Neural progenitor cell (in vitro differentiated cells): ENCODE data around the gene DENND11. TPM values are rescaled to one million over a fixed set of nuclear protein-coding genes. Genes with fewer than 3 reads are reported as not detected.

Experiments
- DNase-seq: peaks from one replicate; pipeline ENCODE4 v3.0.0-alpha.2; 2016; ENCODE audit warnings: low spot score
- H2AFZ ChIP-seq: fragments of 200-600 bp; sonication (generic); replicated peaks from 2 replicates; pipeline ENCODE4 v1.6.1; 2016; ENCODE audit warnings: antibody characterized with exemption
- H3F3A ChIP-seq: fragments of 200-600 bp; sonication (generic); 2 replicates; pipeline ENCODE4 v1.6.1; 2016; ENCODE audit warnings: antibody characterized with exemption, low read depth
- H3K27ac ChIP-seq: fragments of 200-600 bp; sonication (generic); 2 replicates; pipeline ENCODE4 v1.5.1; 2016; ENCODE audit warnings: mild to moderate bottlenecking
- H3K27me3 ChIP-seq: fragments of 200-600 bp; sonication (generic); 2 replicates; pipeline ENCODE4 v1.6.1; 2016; ENCODE audit warnings: mild to moderate bottlenecking, moderate library complexity
- H3K36me3 ChIP-seq: fragments of 200-600 bp; sonication (generic); 2 replicates; pipeline ENCODE4 v1.5.1; 2016
- H3K4me1 ChIP-seq: fragments of 200-600 bp; sonication (generic); 2 replicates; pipeline ENCODE4 v1.6.1; 2016; ENCODE audit warnings: mixed run types
- H3K4me2 ChIP-seq: fragments of 200-600 bp; sonication (generic); 2 replicates; pipeline ENCODE4 v1.6.1; 2016
- H3K4me3 ChIP-seq: fragments of 200-600 bp; sonication (generic); 2 replicates; pipeline ENCODE4 v1.5.1; 2016
- H3K79me2 ChIP-seq: fragments of 200-600 bp; sonication (generic); 2 replicates; pipeline ENCODE4 v1.6.1; 2016; ENCODE audit warnings: low read depth
- H3K9ac ChIP-seq: fragments of 200-600 bp; sonication (generic); 2 replicates; pipeline ENCODE4 v1.6.1; 2016
- H3K9me3 ChIP-seq: fragments of 200-600 bp; sonication (generic); 2 replicates; pipeline ENCODE4 v1.5.1; 2016; ENCODE audit warnings: low read depth
- H4K20me1 ChIP-seq: fragments of 200-600 bp; sonication (generic); 2 replicates; pipeline ENCODE4 v1.6.1; 2016; ENCODE audit warnings: low read depth
- H3K27ac Mint-ChIP-seq: 3 replicates; pipeline ENCODE4 v1.8.0; 2021; ENCODE audit warnings: mixed read lengths
- H3K27me3 Mint-ChIP-seq: 2 replicates; pipeline ENCODE4 v1.8.0; 2022; ENCODE audit warnings: low read depth, mild to moderate bottlenecking, inconsistent platforms, moderate library complexity, mixed read lengths; ENCODE audit not compliant: insufficient read depth
- H3K36me3 Mint-ChIP-seq: 3 replicates; pipeline ENCODE4 v1.8.0; 2021; ENCODE audit warnings: mixed read lengths
- H3K4me1 Mint-ChIP-seq: 3 replicates; pipeline ENCODE4 v1.8.0; 2021; ENCODE audit warnings: mixed read lengths
- H3K4me3 Mint-ChIP-seq: 3 replicates; pipeline ENCODE4 v1.8.0; 2021; ENCODE audit warnings: mild to moderate bottlenecking, moderate library complexity, mixed read lengths
- H3K9me3 Mint-ChIP-seq: 3 replicates; pipeline ENCODE4 v1.8.0; 2020; ENCODE audit warnings: mixed read lengths
- EZH2 ChIP-seq: fragments of 200-600 bp; sonication (generic); IDR thresholded peaks from 2 replicates; pipeline ENCODE4 v1.6.1; 2017; ENCODE audit warnings: antibody characterized with exemption, mild to moderate bottlenecking, moderate library complexity
- EZH2phosphoT487 ChIP-seq: fragments of 200-600 bp; sonication (generic); IDR thresholded peaks from 2 replicates; pipeline ENCODE4 v1.6.1; 2017; ENCODE audit warnings: antibody characterized with exemption
- total RNA-seq: library from RNA; depleted of rRNA; stranded (reverse); fragments of >200 nt; gene quantifications from 2 replicates; pipeline ENCODE4 v1.2.3, GENCODE V29; 2015; ENCODE audit warnings: low replicate concordance
- TF ChIP-seq, protein P1 (sequence below): fragments of 200-600 bp; sonication (generic); IDR thresholded peaks from 2 replicates; pipeline ENCODE4 v1.5.1; 2017; ENCODE audit warnings: antibody characterized with exemption, mild to moderate bottlenecking

DENND11 gene
- total RNA-seq, 1 donor from 2014 or later: 23.5 TPM

DNA sequence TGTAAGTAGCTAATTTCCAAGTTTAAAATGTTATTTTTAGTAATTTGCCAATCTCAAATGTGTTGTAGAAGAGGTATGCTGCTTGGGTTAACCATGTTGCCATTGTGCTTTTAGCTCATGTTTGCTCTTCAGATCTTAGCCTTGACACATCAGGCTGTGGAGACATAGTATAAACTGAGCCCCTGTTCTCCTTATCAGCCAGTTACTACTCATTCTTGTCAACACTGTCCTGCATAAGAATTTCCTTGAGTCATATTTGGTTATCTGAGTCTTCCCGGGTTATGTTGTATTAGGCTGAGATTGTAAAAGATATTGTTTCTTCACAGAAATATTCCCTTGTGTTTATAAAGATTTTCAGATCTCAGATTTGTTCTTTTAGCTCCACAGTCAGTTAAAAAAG, 40.3 kb upstream of the DENND11 start:
- no peaks in the 10 kb centered on the region for H3K9me3 ChIP-seq
- H3K4me1 ChIP-seq: peaks cover 8% of the 10 kb centered on the region
- TF ChIP-seq, protein P1, sequence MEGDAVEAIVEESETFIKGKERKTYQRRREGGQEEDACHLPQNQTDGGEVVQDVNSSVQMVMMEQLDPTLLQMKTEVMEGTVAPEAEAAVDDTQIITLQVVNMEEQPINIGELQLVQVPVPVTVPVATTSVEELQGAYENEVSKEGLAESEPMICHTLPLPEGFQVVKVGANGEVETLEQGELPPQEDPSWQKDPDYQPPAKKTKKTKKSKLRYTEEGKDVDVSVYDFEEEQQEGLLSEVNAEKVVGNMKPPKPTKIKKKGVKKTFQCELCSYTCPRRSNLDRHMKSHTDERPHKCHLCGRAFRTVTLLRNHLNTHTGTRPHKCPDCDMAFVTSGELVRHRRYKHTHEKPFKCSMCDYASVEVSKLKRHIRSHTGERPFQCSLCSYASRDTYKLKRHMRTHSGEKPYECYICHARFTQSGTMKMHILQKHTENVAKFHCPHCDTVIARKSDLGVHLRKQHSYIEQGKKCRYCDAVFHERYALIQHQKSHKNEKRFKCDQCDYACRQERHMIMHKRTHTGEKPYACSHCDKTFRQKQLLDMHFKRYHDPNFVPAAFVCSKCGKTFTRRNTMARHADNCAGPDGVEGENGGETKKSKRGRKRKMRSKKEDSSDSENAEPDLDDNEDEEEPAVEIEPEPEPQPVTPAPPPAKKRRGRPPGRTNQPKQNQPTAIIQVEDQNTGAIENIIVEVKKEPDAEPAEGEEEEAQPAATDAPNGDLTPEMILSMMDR: no peak
- TF ChIP-seq EZH2phosphoT487 (no peak), EZH2 (no peak)
- H3K9ac ChIP-seq: no peak overlapping the region
- H3K27ac ChIP-seq: no peak overlapping the region
- no peaks in the 10 kb centered on the region for H3F3A ChIP-seq
- H2AFZ ChIP-seq: no peak overlapping the region
- no peaks in the 10 kb centered on the region for H3K27me3 ChIP-seq
- Mint-ChIP-seq H3K36me3 (peaks cover 30% of the 10 kb centered on the region), H3K4me3 (no peak overlapping the region), H3K4me1 (peaks cover 13% of the 10 kb centered on the region), H3K27ac (no peak overlapping the region), H3K27me3 (peaks cover 2% of the 10 kb centered on the region), H3K9me3 (no peaks in the 10 kb centered on the region)
- peaks cover 45% of the 10 kb centered on the region for H3K79me2 ChIP-seq
- peaks cover 42% of the 10 kb centered on the region for H3K36me3 ChIP-seq
- H3K4me2 ChIP-seq: no peak overlapping the region
- no peak overlapping the region for H3K4me3 ChIP-seq
- H4K20me1 ChIP-seq: no peaks in the 10 kb centered on the region
- DNase-seq: no peak

DNA sequence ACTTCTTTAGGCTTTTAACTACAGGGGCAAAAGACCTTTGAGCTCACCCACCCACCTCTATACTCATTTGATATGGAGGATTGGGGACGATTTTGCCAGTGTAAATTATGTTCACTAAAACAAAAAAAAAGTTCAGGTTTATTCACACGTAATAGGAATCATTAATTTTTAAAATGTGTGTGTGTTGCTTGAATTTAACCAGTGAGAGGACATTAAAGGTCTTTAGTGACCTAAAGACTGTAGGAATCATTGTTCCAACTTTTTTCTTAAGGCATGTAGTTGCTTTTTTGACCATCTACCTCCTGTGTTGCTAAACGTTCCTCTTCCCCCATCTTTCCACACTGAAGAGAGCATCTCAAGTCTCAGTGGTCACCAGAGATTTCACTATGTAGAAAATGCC, 37.3 kb upstream of the DENND11 start:
- peaks cover 8% of the 10 kb centered on the region for H3K4me1 ChIP-seq
- H3K9ac ChIP-seq: peak overlapping the region; percentile 84
- Mint-ChIP-seq H3K27ac (no peak overlapping the region), H3K36me3 (peaks cover 19% of the 10 kb centered on the region), H3K27me3 (peaks cover 2% of the 10 kb centered on the region), H3K4me3 (peak overlapping the region; percentile 73), H3K9me3 (no peaks in the 10 kb centered on the region), H3K4me1 (peaks cover 13% of the 10 kb centered on the region)
- no peak overlapping the region for H3K27ac ChIP-seq
- H3F3A ChIP-seq: no peaks in the 10 kb centered on the region
- no peak for DNase-seq
- H3K27me3 ChIP-seq: no peaks in the 10 kb centered on the region
- peak overlapping the region; percentile 97 for H3K4me3 ChIP-seq
- H4K20me1 ChIP-seq: no peaks in the 10 kb centered on the region
- H2AFZ ChIP-seq: no peak overlapping the region
- TF ChIP-seq EZH2 (no peak), EZH2phosphoT487 (no peak)
- TF ChIP-seq, protein P1: no peak
- no peaks in the 10 kb centered on the region for H3K9me3 ChIP-seq
- peak overlapping the region; percentile 85 for H3K4me2 ChIP-seq
- H3K79me2 ChIP-seq: peaks cover 45% of the 10 kb centered on the region
- peaks cover 17% of the 10 kb centered on the region for H3K36me3 ChIP-seq

DNA sequence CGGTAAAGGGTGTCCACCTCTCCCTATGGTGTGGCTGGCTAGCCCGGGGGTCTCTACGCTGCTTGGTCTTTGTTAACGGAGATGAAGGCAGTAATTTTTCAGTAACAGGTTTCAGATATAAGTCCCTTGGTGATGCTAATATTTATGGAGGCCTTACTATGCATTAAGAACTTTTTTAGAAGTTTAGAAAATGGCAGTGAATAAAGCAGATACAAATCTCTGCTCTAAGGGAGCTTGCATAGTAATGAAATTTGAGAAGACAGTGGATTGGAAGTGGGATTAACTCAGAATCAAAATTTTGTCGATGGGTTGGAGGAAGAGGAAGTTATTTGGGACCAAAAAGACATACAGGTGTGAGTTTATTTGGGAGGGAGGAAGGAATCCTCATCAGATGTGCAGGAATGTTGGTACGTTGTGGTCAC, 36.6 kb upstream of the DENND11 start:
- Mint-ChIP-seq H3K27me3 (peaks cover 2% of the 10 kb centered on the region), H3K36me3 (peaks cover 13% of the 10 kb centered on the region), H3K4me1 (peaks cover 13% of the 10 kb centered on the region), H3K9me3 (no peaks in the 10 kb centered on the region), H3K4me3 (peak overlapping the region; percentile 98), H3K27ac (peak overlapping the region; percentile 97)
- no peaks in the 10 kb centered on the region for H3F3A ChIP-seq
- H3K4me3 ChIP-seq: peak overlapping the region; percentile 97
- H3K9me3 ChIP-seq: no peaks in the 10 kb centered on the region
- peak overlapping the region; percentile 91 for H2AFZ ChIP-seq
- no peak for DNase-seq
- peaks cover 8% of the 10 kb centered on the region for H3K4me1 ChIP-seq
- H3K27me3 ChIP-seq: no peaks in the 10 kb centered on the region
- no peaks in the 10 kb centered on the region for H4K20me1 ChIP-seq
- peak overlapping the region; percentile 85 for H3K4me2 ChIP-seq
- H3K9ac ChIP-seq: peak overlapping the region; percentile 84
- TF ChIP-seq, protein P1: no peak
- TF ChIP-seq EZH2phosphoT487 (no peak), EZH2 (no peak)
- H3K36me3 ChIP-seq: peaks cover 11% of the 10 kb centered on the region
- H3K27ac ChIP-seq: no peak overlapping the region
- H3K79me2 ChIP-seq: peaks cover 45% of the 10 kb centered on the region
